Smooth muscle cell (in vitro differentiated cells): ENCODE measurements around the gene PFKL. TPM values are rescaled to one million over a fixed set of nuclear protein-coding genes. Genes with fewer than 3 reads are reported as not detected.
A peak's percentile ranks its signal among the peaks of the same experiment; 100 is the strongest.

Source experiments
- DNase-seq: peaks from one replicate; lab custom pipeline; 2025; ENCODE audit not compliant: unreplicated experiment; lab: John Stamatoyannopoulos, UW
- H2AFZ ChIP-seq: fragments of 200-600 bp; sonication (generic); 2 replicates; pipeline ENCODE4 v1.6.0; 2016; ENCODE audit warnings: antibody characterized with exemption, low read depth, mild to moderate bottlenecking
- H3F3A ChIP-seq: fragments of 200-600 bp; sonication (generic); 2 replicates; pipeline ENCODE4 v1.6.0; 2017; ENCODE audit warnings: antibody characterized with exemption, low read depth
- H3K27ac ChIP-seq: fragments of 200-600 bp; sonication (generic); 2 replicates; pipeline ENCODE4 v1.5.1; 2016; ENCODE audit warnings: low read depth, mild to moderate bottlenecking
- H3K27me3 ChIP-seq: fragments of 200-600 bp; sonication (generic); 2 replicates; pipeline ENCODE4 v1.6.1; 2016; ENCODE audit warnings: low read depth, mild to moderate bottlenecking
- H3K36me3 ChIP-seq: fragments of 200-600 bp; sonication (generic); 2 replicates; pipeline ENCODE4 v1.5.1; 2016; ENCODE audit warnings: low read depth
- H3K4me1 ChIP-seq: fragments of 200-600 bp; sonication (generic); 2 replicates; pipeline ENCODE4 v1.5.1; 2016; ENCODE audit warnings: low read depth
- H3K4me2 ChIP-seq: fragments of 200-600 bp; sonication (generic); 2 replicates; pipeline ENCODE4 v1.6.0; 2016; ENCODE audit warnings: mild to moderate bottlenecking
- H3K4me3 ChIP-seq: fragments of 200-600 bp; sonication (generic); 2 replicates; pipeline ENCODE4 v1.5.1; 2016; ENCODE audit warnings: mild to moderate bottlenecking
- H3K79me2 ChIP-seq: fragments of 200-600 bp; sonication (generic); 2 replicates; pipeline ENCODE4 v1.6.0; 2016; ENCODE audit warnings: low read depth, mild to moderate bottlenecking
- H3K9ac ChIP-seq: fragments of 200-600 bp; sonication (generic); 2 replicates; pipeline ENCODE4 v1.6.0; 2016; ENCODE audit warnings: low read depth
- H3K9me3 ChIP-seq: fragments of 200-600 bp; sonication (generic); replicated peaks from 2 replicates; pipeline ENCODE4 v1.5.1; 2016; ENCODE audit warnings: low read depth
- H4K20me1 ChIP-seq: fragments of 200-600 bp; sonication (generic); 2 replicates; pipeline ENCODE4 v1.6.0; 2016; ENCODE audit warnings: low read depth
- CTCF ChIP-seq: fragments of 200-600 bp; sonication (generic); IDR thresholded peaks from 2 replicates; pipeline ENCODE4 v1.5.1; 2017; ENCODE audit warnings: borderline replicate concordance, mild to moderate bottlenecking, antibody characterized with exemption; ENCODE audit not compliant: insufficient read depth, poor library complexity, severe bottlenecking
- whole genome bisulfite sequencing: methylation state at CpG from one replicate; pipeline ENCODE4 v1.1.7; 2016; ENCODE audit warnings: low lambda C conversion rate; 5-methylcytosine and 5-hydroxymethylcytosine counted together
- polyA plus RNA-seq: library from polyadenylated mRNA; unstranded; fragments of >200 nt; fragmentation: Nextera tagmentation; extraction: Ambion mirVana; gene quantifications from 2 replicates; pipeline ENCODE4 v1.2.1, GENCODE V29; 2016
- total RNA-seq: library from RNA; depleted of rRNA; stranded (reverse); fragments of >200 nt; gene quantifications from 2 replicates; pipeline ENCODE4 v1.2.3, GENCODE V29; 2014

Gene PFKL
- total and polyA plus RNA-seq, 2 experiments from 2014 or later: 51.4 to 162 TPM

- Histone ChIP-seq H3K4me3 (no peak overlapping the region), H3F3A (no peaks in the 10 kb centered on the region), H3K9ac (no peak overlapping the region), H3K27me3 (no peaks in the 10 kb centered on the region), H3K4me2 (no peak overlapping the region), H3K4me1 (peaks cover 9% of the 10 kb centered on the region), H3K9me3 (no peaks in the 10 kb centered on the region), H3K27ac (no peak overlapping the region), H4K20me1 (peaks cover 23% of the 10 kb centered on the region), H3K36me3 (no peaks in the 10 kb centered on the region), H3K79me2 (peaks cover 26% of the 10 kb centered on the region), H2AFZ (no peak overlapping the region)
- DNase-seq: peak; percentile 47
- WGBS: 34% methylated on average over 22 of the region's 22 CpGs
- peak; percentile 76 for TF ChIP-seq CTCF
Observed at GRCh38 chr21:44297525-44298290, 2.1 kb upstream of the PFKL start.

- H3K27ac ChIP-seq: no peak overlapping the region
- peaks cover 30% of the 10 kb centered on the region for H3K79me2 ChIP-seq
- 89% methylated on average over 2 of the region's 2 CpGs for WGBS
- peaks cover 29% of the 10 kb centered on the region for H4K20me1 ChIP-seq
- H3K27me3 ChIP-seq: no peaks in the 10 kb centered on the region
- no peak overlapping the region for H2AFZ ChIP-seq
- DNase-seq: no peak
- no peaks in the 10 kb centered on the region for H3F3A ChIP-seq
- H3K4me2 ChIP-seq: no peak overlapping the region
- H3K36me3 ChIP-seq: no peaks in the 10 kb centered on the region
- peaks cover 9% of the 10 kb centered on the region for H3K4me1 ChIP-seq
- no peak overlapping the region for H3K4me3 ChIP-seq
- no peak overlapping the region for H3K9ac ChIP-seq
- TF ChIP-seq CTCF: peak; percentile 4
- no peaks in the 10 kb centered on the region for H3K9me3 ChIP-seq
Observed at GRCh38 chr21:44298301-44298700, 1.6 kb upstream of the PFKL start.

- H4K20me1 ChIP-seq: peaks cover 36% of the 10 kb centered on the region
- peak overlapping the region; percentile 60 for H3K27ac ChIP-seq
- H2AFZ ChIP-seq: peak overlapping the region; percentile 92
- DNase-seq: no peak
- H3K36me3 ChIP-seq: no peaks in the 10 kb centered on the region
- H3F3A ChIP-seq: no peaks in the 10 kb centered on the region
- H3K79me2 ChIP-seq: peaks cover 35% of the 10 kb centered on the region
- 41% methylated on average over 10 of the region's 10 CpGs for WGBS
- H3K4me3 ChIP-seq: peak overlapping the region; percentile 82
- no peaks in the 10 kb centered on the region for H3K27me3 ChIP-seq
- no peak for TF ChIP-seq CTCF
- H3K4me2 ChIP-seq: peak overlapping the region; percentile 100
- peak overlapping the region; percentile 71 for H3K9ac ChIP-seq
- peaks cover 14% of the 10 kb centered on the region for H3K4me1 ChIP-seq
- no peaks in the 10 kb centered on the region for H3K9me3 ChIP-seq
Observed at GRCh38 chr21:44299085-44299457, 782 bp upstream of the PFKL start.
